ENCODE measurements around the gene DAND5.

GRCh38 chr19:12974301-12975220 lies 5.2 kb downstream of the DAND5 start:
- TF ChIP-seq POLR2A (IDR thresholded peaks at IDR 0.05) (no peak), CTCF (IDR thresholded peaks at IDR 0.05 in 8 of 11, conservative IDR thresholded peaks at IDR 0.05 in 3 of 11) (no peak), POLR2AphosphoS5 (IDR thresholded peaks at IDR 0.05) (no peak)

Data from spleen (tissue), 7 donors.